ENCODE results near the gene SLC5A2.
"Not testable (repeated sequence)": the region's sequence is repeated elsewhere in the genome, so short reads cannot be mapped to it uniquely, and the experiment has no call there.

Gene SLC5A2

DNA sequence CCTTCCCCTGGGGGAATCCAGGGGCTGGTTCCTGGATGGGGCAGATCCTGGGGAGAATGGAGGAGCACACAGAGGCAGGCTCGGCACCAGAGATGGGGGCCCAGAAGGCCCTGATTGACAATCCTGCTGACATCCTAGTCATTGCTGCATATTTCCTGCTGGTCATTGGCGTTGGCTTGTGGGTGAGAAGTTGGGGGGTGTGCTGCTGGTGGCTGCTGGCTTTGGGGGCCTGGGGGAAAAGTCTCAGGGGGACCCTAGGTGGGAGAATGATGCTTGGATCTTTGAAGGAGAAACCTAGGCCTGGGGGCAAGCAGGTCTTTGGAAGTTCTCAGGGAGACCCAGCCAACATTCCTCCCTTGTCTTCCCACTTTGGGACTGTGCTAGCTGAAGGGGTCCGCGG, at the start of gene SLC5A2:
SLC5A2 (plus strand) TSS at position 43 of the 400 bp plus-strand sequence; CDS start at position 57, 14 bp downstream.
- TF ChIP-seq, protein P1, sequence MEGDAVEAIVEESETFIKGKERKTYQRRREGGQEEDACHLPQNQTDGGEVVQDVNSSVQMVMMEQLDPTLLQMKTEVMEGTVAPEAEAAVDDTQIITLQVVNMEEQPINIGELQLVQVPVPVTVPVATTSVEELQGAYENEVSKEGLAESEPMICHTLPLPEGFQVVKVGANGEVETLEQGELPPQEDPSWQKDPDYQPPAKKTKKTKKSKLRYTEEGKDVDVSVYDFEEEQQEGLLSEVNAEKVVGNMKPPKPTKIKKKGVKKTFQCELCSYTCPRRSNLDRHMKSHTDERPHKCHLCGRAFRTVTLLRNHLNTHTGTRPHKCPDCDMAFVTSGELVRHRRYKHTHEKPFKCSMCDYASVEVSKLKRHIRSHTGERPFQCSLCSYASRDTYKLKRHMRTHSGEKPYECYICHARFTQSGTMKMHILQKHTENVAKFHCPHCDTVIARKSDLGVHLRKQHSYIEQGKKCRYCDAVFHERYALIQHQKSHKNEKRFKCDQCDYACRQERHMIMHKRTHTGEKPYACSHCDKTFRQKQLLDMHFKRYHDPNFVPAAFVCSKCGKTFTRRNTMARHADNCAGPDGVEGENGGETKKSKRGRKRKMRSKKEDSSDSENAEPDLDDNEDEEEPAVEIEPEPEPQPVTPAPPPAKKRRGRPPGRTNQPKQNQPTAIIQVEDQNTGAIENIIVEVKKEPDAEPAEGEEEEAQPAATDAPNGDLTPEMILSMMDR (IDR thresholded peaks at IDR 0.05; ENCODE audit: insufficient read depth, low read length, poor library complexity, severe bottlenecking) = no peak
- Histone ChIP-seq H3K27me3 (replicated peaks; ENCODE audit: control insufficient read depth, insufficient read depth, low read length) (no peaks in the 10 kb centered on the region; the same call in none of the 2 replicates), H3K36me3 (ENCODE audit: control insufficient read depth, insufficient read depth, low read length) (no peaks in the 10 kb centered on the region), H3K4me3 (replicated peaks; ENCODE audit: low read depth, low read length) (no peak within 1 kb of the TSS)
- no peak for DNase-seq (ENCODE audit: extremely low read depth, insufficient read length)

DNA sequence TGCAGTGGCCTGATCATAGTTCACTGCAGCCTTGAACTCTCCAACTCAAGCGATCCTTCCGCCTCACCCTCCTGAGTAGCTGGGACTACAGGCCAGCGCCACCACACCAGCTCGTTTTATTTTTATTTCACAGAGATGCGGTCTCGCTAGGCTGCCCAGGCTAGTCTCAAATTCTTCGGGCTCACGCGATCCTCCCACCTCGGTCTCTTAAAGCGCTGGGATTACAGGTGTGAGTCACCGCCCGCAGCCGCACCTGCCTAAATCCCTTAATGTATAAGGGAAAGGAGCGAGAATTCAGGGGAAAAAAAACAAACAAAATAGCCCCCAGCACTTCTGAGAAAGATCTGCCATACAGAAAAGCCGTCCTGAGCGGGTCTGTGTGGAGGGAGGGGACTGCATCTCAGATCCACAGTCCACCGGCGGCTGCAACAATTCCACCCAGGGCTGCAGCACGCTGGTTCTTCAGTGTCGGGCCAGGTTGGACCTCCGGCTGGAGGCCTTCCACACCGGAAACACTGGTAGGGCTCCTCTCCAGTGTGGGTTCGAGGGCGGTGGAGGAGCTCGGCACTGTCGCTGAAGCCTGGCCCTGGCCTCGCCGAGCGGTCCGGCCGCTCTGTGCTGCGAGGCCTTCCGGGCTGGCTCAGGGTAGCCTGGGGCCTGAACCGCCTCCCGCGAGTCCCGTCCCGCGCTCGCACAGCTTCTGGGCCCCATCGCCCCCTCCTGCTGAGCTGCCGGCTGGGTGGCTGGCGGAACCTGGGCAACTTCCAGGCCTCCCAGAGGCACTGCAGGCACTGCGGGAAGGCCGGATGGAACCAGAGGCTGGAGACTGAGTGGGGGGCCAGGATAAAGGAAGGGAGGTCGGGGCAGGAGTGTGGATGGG, 47.3 kb upstream of the SLC5A2 start:
- no peaks in the 10 kb centered on the region for H3K27me3 ChIP-seq (replicated peaks; ENCODE audit: control insufficient read depth, insufficient read depth, low read length)
- no peak overlapping the region for H3K4me3 ChIP-seq (replicated peaks; ENCODE audit: low read depth, low read length)
- H3K36me3 ChIP-seq (ENCODE audit: control insufficient read depth, insufficient read depth, low read length) = no peaks in the 10 kb centered on the region
- DNase-seq (ENCODE audit: extremely low read depth, insufficient read length) = no peak
- TF ChIP-seq, protein P1 (IDR thresholded peaks at IDR 0.05; ENCODE audit: insufficient read depth, low read length, poor library complexity, severe bottlenecking) = no peak

DNA sequence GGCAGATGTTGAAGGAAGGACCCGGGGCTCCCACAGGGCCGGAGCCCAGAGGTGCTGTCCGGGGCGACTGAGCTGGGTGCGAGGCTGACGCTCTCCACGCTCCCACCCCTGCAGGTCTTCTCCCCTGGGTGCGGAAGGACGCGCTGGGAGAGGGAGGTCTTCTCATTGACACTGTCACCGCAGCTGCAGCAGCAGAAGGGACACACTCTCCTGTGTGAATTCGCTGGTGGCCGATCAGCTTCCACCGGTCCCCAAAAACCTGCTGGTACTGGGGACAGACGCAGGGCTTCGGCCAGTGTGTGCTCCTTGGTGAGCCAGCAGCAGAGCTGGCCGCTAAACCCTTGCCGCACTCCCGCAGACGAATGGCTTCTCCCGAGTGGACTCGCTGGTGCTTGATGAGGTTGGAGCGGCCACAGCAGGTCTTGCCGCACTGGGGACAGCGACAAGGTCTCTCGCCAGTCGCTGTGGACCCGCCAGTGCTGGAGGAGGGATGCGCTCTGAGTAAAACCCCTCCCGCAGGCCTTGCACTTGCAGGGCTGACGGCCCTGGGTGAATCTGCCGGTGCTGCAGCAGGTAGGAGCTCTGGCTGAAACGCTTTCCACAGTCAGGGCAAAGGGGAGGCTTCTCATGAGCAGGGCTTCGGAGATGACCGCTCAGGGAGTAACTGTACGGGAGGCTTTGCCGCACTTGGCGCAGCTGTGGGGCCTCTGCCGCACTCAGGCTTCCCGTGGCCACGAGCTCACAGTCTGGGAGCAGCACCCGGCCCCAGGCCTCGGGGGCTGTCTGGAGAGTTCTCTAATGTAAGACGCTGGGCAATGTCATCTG, 46.5 kb upstream of the SLC5A2 start:
- no peaks in the 10 kb centered on the region for H3K36me3 ChIP-seq (ENCODE audit: control insufficient read depth, insufficient read depth, low read length)
- no peak for DNase-seq (ENCODE audit: extremely low read depth, insufficient read length)
- H3K4me3 ChIP-seq (replicated peaks; ENCODE audit: low read depth, low read length) = no peak overlapping the region
- TF ChIP-seq, protein P1 (IDR thresholded peaks at IDR 0.05; ENCODE audit: insufficient read depth, low read length, poor library complexity, severe bottlenecking) = no peak
- no peaks in the 10 kb centered on the region for H3K27me3 ChIP-seq (replicated peaks; ENCODE audit: control insufficient read depth, insufficient read depth, low read length)

DNA sequence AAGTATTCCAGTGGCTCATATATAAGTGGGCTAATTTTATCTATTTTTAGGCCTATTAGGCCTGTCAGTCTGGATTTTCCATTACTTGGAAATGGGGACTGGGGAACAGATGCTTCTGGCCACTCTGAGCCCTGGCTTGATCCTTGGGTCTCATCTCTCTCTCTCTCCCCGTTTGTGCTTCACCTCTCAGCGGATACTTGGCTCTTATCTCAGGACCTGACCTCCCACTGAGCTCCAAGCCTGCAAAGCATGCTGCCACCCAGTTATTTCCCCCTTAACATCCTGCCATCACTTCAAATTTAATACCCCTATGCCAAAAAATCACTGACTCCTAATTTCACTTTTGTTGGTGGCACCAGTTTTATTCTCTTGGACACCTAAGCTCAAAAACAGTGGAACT, 44.5 kb upstream of the SLC5A2 start:
- DNase-seq (ENCODE audit: extremely low read depth, insufficient read length) = no peak
- TF ChIP-seq, protein P1 (IDR thresholded peaks at IDR 0.05; ENCODE audit: insufficient read depth, low read length, poor library complexity, severe bottlenecking) = no peak
- Histone ChIP-seq H3K27me3 (replicated peaks; ENCODE audit: control insufficient read depth, insufficient read depth, low read length) (no peaks in the 10 kb centered on the region), H3K36me3 (ENCODE audit: control insufficient read depth, insufficient read depth, low read length) (no peaks in the 10 kb centered on the region), H3K4me3 (replicated peaks; ENCODE audit: low read depth, low read length) (no peak overlapping the region)

DNA sequence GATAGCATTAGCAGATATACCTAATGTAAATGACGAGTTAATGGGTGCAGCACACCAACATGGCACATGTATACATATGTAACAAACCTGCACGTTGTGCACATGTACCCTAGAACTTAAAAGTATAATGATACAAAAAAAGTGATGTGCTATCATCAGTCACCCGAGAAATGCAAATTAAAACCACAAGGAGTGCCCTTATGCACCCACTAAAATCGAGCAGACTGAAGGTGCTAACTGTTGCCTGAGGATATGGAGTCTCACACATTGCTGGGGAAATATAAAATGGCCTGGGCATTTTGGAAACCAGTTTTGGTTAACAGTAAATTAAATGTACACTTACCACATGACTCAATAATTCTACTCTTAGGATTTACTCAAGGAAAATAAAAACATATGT, 43.9 kb upstream of the SLC5A2 start:
- not testable (repeated sequence) for H3K27me3 ChIP-seq (replicated peaks; ENCODE audit: control insufficient read depth, insufficient read depth, low read length); DNase-seq (ENCODE audit: extremely low read depth, insufficient read length); H3K4me3 ChIP-seq (replicated peaks; ENCODE audit: low read depth, low read length); H3K36me3 ChIP-seq (ENCODE audit: control insufficient read depth, insufficient read depth, low read length)

DNA sequence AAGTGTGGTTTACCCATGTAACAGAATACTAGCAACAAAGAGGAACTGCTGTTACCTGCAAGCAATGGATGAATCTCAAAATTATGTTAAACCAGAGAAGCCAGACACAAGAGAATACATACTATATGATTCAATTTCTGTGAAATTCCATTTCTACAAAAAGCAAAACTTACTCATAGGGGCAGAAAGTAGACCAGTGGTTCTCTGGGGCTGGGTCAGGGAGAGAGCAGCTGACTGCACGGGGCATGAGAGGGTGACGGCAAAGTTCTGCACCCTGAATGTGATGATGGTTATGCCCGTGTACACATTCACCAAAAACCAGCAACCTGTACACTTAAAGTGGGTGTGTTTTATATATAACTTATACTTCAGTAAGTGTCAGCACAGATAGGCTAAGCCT, 43.4 kb upstream of the SLC5A2 start:
- Histone ChIP-seq H3K27me3 (replicated peaks; ENCODE audit: control insufficient read depth, insufficient read depth, low read length) (no peaks in the 10 kb centered on the region), H3K4me3 (replicated peaks; ENCODE audit: low read depth, low read length) (no peak overlapping the region), H3K36me3 (ENCODE audit: control insufficient read depth, insufficient read depth, low read length) (no peaks in the 10 kb centered on the region)
- no peak for DNase-seq (ENCODE audit: extremely low read depth, insufficient read length)
- TF ChIP-seq, protein P1 (IDR thresholded peaks at IDR 0.05; ENCODE audit: insufficient read depth, low read length, poor library complexity, severe bottlenecking) = no peak

Data from GM06990 (cell line).